GM21360 (cell line): ENCODE results near the gene PANX2.
"Not testable (repeated sequence)": the region's sequence is repeated elsewhere in the genome, so short reads cannot be mapped to it uniquely, and the experiment has no call there.

ENCODE experiments used
- ATAC-seq: cut with Tn5 transposase; IDR thresholded peaks from one replicate; pipeline ENCODE4 v1.9.1; 2021; ENCODE audit warnings: mild to moderate bottlenecking, moderate library complexity; ENCODE audit not compliant: unreplicated experiment

The PANX2 gene

GRCh38 chr22:50170453-50171318, at the start of gene PANX2:
Gene PANX2, plus strand, starts transcription at chr22:50170731. Its CDS starts 0 bp downstream, at chr22:50170731.
- no peak for ATAC-seq

- no peak for ATAC-seq
Measured at GRCh38 chr22:50121202-50121740, 49.3 kb upstream of the PANX2 start.

- no peak for ATAC-seq
Measured at GRCh38 chr22:50123119-50123518, 47.4 kb upstream of the PANX2 start.

- no peak for ATAC-seq
Measured at GRCh38 chr22:50125029-50125428, 45.5 kb upstream of the PANX2 start.

GRCh38 chr22:50129121-50129736, 41.3 kb upstream of the PANX2 start:
- no peak for ATAC-seq

DNA sequence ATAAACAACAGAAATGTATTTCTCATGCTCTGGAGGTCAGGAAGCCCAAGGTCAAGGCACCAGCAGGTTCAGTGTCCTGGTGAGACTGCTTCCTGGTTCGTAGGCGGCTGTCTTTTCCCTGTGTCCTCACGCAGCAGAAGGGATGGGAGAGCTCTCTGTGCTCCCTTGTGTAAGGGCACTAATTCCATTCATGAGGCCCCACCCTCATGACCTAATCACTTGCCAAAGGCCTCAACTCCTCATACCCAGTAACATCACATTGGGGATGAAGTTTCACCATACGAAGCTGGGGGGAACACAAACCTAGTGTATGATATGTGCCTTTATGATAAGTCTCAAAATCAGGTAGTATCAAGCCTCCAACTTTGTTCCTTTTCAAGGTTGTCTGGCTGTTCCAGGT, 38.6 kb upstream of the PANX2 start:
- ATAC-seq: no peak

GRCh38 chr22:50134481-50134880, 36.0 kb upstream of the PANX2 start:
- no peak for ATAC-seq

GRCh38 chr22:50136581-50137015, 33.9 kb upstream of the PANX2 start:
- no peak for ATAC-seq

DNA sequence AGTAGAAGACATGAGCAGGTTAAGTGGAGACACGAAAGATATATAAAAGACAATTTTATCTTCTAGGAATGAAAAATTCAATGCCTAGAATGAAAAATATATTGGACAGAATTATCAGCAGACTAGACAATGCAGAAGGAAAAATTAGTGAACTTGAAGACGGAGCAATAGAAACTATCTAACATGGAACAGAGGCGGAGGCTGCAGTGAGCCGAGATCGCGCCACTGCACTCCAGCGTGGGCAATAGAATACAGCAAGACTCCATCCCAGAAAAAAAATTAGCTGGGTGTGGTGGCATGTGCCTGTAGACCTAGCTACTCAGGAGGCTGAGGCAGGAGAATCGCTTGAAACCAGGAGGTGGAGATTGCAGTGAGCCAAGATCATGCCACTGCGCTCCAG, 33.3 kb upstream of the PANX2 start:
- not testable (repeated sequence) for ATAC-seq

GRCh38 chr22:50138041-50138440, 32.5 kb upstream of the PANX2 start:
- ATAC-seq: no peak

- no peak for ATAC-seq
Measured at GRCh38 chr22:50138988-50139387, 31.5 kb upstream of the PANX2 start.

DNA sequence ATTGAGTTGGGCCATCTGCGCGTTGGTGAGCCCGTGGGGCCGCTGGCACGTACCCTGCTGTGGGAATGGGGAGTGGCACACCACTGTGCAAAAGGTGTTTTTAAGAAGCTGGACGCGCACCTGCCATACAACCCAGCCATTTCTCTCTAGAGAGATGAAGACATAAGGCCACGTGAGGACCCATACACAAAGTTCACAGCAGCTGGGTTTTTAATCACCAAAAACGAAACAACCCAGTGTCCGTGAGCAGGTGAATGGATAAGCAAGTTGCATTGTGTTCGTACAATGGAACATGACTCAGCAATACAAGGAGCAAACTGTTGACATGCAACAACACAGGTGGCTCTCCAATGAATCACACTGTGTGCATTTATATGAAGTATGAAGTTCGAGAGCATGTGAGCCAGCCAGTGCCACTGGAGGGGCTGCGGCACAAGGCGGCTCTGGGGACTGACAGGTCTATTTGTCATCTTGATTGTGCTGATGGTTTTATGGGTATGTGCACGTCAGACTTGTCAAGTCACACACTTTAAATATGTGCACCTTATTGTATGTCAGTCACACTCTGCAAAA, 30.6 kb upstream of the PANX2 start:
- ATAC-seq: no peak

DNA sequence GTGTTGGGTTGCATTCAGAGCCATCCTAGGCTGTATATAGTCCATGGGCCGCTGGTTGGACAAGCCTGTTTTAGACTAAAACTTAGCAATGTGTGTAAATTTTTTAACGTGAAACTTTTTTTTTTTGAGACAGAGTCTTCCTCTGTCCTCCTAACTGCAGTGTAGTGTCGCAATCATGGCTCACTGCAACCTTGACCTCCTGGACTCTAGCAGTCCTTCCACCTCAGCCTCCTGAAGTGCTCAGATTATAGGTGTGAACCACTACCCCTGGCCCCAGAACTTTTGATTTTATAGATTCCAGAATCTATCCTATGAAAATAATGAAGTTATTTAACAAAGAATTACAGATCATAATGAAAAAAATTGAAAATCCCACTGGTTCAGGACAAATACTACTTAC, 29.9 kb upstream of the PANX2 start:
- no peak for ATAC-seq

GRCh38 chr22:50141462-50141861, 29.1 kb upstream of the PANX2 start:
- ATAC-seq: no peak

- no peak for ATAC-seq
Measured at GRCh38 chr22:50141891-50142363, 28.6 kb upstream of the PANX2 start.

DNA sequence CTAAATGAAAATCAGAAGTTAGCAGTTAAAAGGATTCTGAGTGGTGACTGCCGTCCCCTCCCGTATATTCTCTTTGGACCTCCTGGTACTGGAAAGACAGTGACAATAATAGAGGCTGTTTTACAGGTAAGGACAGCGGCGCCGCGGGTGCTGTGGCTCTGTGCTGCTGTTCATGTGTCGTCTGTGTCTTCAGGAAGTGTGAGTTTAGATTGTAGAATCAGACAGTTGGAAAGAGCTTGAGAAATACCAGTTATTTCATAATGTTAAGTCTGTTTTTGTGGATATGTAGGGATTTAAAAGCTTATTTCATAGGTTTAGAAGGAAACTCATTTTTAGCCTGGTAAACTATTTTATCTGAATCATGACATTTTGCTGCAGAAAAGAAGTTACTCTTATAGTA, 27.4 kb upstream of the PANX2 start:
- no peak for ATAC-seq

DNA sequence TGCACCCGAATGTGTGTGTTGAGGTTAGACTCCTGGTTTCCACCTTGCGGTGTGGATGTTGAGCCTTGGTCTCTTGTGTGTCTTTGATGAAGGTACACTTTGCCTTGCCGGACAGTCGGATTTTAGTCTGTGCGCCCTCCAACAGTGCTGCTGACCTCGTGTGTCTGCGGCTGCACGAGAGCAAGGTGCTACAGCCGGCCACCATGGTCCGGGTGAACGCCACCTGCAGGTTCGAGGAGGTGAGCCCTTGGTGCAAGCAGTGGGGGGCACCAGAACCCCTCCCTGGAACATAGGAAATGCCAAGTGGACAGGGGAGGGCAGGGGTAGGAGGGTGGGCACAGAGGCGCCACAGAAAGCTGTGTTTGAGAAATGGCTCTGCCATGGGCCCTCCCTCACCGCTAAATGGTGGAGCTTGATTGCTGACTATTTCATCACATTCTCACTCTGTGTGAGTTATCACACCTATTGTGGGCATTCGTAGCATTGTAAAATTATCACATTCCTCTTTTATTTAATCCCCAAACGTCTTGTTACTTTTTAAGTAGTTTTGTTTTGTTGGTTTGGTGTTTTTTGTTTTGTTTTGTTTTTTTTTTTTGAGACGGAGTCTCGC, 26.4 kb upstream of the PANX2 start:
- no peak for ATAC-seq

DNA sequence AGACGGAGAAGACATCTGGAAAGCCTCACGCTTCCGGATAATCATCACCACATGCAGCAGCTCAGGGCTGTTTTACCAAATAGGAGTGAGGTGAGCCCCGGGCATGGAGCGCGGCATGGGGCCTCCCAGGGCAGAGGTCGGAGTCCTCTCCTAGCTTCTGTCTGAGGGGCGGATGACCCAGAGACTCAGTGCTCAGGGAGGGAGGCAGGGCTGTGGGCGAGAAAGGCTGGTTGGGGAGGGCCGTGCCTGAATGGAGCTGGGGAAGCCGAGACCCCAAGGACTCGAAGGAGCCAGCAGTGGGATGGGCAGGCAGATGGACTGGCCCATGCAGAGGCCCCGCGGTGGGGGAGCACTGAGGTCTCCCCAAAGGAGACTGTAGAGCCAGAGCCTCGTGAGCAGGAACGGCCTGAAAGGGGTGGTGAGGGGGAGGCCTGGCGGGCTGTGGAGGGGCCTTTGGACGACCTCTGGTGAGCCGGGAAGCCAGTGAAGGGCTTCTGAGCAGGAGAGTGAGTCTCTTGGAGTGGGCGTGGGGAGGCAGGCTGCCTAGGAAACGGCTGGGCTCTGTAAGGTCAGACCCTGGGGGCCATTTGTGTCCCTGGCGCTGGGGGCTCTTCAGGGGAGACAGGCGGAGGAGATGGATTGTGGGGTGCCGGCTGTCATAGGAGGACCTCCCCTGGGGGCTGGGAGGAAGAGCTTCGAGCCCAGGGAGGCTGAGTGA, 24.7 kb upstream of the PANX2 start:
- no peak for ATAC-seq

DNA sequence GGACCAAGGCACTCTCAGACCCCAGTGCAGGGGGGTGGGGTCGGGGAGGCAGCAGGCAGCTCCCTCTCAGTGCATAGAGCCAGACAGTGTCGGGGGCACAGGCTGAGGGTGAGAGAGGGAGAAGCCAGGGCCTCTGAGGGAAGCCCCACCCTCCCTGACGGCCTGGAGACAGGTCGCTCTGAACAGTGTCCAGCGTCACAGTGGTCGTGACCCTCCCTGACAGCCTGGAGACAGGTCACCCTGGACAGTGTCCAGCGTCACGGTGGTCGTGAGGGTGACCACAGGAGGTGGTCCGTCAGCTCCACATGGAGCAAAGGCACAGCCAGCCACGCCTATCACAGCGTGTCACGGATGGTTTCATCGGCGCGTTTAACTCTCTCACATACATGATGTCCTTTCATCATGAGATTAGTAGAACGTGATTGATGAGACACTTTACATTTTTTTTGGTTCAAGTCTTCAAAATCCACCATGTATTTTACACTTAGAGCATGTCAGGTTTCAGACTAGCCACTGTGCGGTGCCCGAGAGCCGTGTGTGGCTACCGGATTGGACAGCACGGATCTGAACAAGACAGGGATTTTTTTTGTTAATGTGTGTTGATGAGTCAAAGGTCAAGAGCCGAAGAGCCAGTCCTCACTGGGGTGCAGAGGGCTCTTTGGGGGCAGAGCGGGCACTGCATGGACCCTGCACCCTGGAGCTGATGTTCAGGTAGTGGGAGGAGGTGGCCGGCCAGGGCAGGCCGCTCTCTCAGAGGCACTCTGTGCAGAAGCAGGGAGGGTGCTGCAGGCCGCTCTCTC, 23.9 kb upstream of the PANX2 start:
- ATAC-seq: no peak
